Activated naive CD4-positive, alpha-beta T cell treated with anti-CD3 and anti-CD28 coated beads, Interleukin-2, amount 50 U/mL, for 24 hours (primary cell): ENCODE data around the gene SLC44A3.
A peak's percentile ranks its signal among the peaks of the same experiment; 100 is the strongest.

ENCODE experiments used
- H3K27ac Mint-ChIP-seq: one replicate; pipeline ENCODE4 v1.8.0; 2021; ENCODE audit warnings: mild to moderate bottlenecking, mixed read lengths
- H3K27me3 Mint-ChIP-seq: one replicate; pipeline ENCODE4 v1.8.0; 2021; ENCODE audit warnings: mixed read lengths
- H3K36me3 Mint-ChIP-seq: one replicate; pipeline ENCODE4 v1.8.0; 2021; ENCODE audit warnings: mixed read lengths
- H3K4me1 Mint-ChIP-seq: one replicate; pipeline ENCODE4 v1.8.0; 2021; ENCODE audit warnings: mixed read lengths
- H3K4me3 Mint-ChIP-seq: one replicate; pipeline ENCODE4 v1.8.0; 2021; ENCODE audit warnings: mild to moderate bottlenecking, mixed read lengths
- H3K9me3 Mint-ChIP-seq: one replicate; pipeline ENCODE4 v1.8.0; 2021; ENCODE audit warnings: mixed read lengths

Gene SLC44A3, protein sequence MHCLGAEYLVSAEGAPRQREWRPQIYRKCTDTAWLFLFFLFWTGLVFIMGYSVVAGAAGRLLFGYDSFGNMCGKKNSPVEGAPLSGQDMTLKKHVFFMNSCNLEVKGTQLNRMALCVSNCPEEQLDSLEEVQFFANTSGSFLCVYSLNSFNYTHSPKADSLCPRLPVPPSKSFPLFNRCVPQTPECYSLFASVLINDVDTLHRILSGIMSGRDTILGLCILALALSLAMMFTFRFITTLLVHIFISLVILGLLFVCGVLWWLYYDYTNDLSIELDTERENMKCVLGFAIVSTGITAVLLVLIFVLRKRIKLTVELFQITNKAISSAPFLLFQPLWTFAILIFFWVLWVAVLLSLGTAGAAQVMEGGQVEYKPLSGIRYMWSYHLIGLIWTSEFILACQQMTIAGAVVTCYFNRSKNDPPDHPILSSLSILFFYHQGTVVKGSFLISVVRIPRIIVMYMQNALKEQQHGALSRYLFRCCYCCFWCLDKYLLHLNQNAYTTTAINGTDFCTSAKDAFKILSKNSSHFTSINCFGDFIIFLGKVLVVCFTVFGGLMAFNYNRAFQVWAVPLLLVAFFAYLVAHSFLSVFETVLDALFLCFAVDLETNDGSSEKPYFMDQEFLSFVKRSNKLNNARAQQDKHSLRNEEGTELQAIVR

GRCh38 chr1:94819945-94820746 is at the start of gene SLC44A3:
TSS of gene SLC44A3 (plus strand) at chr1:94820357. CDS start at chr1:94820452, 95 bp downstream.
- H3K4me3 Mint-ChIP-seq = peak within 1 kb of the TSS; percentile 61
- no peak within 1 kb of the TSS for H3K27ac Mint-ChIP-seq
- peaks cover 4% of the 10 kb centered on the region for H3K4me1 Mint-ChIP-seq
- H3K36me3 Mint-ChIP-seq = peaks cover 2% of the 10 kb centered on the region
- H3K27me3 Mint-ChIP-seq = peaks cover 23% of the 10 kb centered on the region
- H3K9me3 Mint-ChIP-seq = peaks cover 6% of the 10 kb centered on the region

DNA sequence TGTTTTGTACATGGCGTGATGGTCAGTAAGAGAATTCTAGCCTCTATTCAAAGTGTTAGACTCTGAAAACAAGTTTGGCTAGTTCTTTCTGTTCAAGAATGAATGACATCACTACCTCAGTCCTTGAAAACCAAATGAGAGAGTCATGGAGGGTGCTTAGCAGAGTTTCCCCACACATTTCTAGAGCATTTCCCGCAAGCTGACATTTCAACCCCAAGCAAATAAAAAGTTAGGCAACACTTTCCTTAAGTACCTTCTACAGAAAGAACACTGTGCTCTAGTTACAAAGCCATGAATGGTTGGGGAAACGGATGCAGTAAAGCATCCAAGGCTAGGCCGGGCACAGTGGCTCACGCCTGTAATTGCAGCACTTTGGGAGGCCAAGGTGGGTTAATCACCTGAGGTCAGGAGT is 47.9 kb upstream of the SLC44A3 start:
- Mint-ChIP-seq H3K4me3 (no peak overlapping the region), H3K36me3 (no peaks in the 10 kb centered on the region), H3K27me3 (peaks cover 1% of the 10 kb centered on the region), H3K4me1 (no peaks in the 10 kb centered on the region), H3K9me3 (no peaks in the 10 kb centered on the region), H3K27ac (no peak overlapping the region)

DNA sequence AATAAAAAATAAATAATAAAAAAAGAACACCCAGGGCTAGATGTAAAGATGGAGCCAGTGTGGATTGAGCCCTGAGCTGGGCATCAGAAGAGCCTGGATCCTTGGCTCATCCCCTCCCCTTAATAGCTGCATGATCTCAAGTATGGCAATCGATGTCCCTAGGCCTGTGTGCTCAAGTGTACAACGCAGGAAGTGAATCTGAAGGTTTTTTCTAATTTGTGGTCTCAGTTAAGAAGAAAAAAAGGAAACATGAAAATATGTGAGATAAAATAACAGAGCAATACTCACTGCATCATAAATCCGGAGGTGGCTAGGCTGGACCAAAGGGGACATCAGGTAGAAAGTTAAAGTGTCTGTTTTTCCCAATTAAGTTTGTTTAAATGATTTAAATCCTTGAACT is 47.3 kb upstream of the SLC44A3 start:
- peaks cover 1% of the 10 kb centered on the region for H3K27me3 Mint-ChIP-seq
- H3K36me3 Mint-ChIP-seq = no peaks in the 10 kb centered on the region
- H3K4me1 Mint-ChIP-seq = no peaks in the 10 kb centered on the region
- no peak overlapping the region for H3K4me3 Mint-ChIP-seq
- no peak overlapping the region for H3K27ac Mint-ChIP-seq
- H3K9me3 Mint-ChIP-seq = no peaks in the 10 kb centered on the region

DNA sequence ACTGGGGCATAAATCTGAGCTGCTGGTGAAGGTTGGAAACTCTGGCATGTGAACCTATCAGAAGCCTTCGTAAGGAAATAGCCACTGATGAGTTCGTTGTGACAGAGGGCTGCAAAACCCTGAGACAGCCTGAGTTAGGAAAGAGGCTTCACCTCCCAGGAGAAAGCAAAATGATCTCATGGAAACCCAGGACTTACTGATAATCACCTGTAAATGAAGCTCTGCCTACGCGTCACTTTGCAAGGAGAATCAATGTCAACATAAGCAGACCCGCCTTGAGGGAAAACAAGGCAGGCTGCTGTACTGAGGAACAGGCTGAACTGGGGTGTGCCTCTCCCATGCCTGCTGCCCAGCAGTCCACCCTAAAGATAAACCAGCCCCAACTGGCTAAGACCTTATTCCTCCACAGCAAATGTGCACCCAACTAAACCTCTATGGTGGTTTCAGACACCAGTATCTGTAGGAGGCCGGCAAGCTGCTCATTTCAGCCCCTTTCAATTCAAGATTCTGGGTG is 46.8 kb upstream of the SLC44A3 start:
- Mint-ChIP-seq H3K27ac (no peak overlapping the region), H3K36me3 (no peaks in the 10 kb centered on the region), H3K4me1 (no peaks in the 10 kb centered on the region), H3K9me3 (no peaks in the 10 kb centered on the region), H3K27me3 (peaks cover 1% of the 10 kb centered on the region), H3K4me3 (no peak overlapping the region)

DNA sequence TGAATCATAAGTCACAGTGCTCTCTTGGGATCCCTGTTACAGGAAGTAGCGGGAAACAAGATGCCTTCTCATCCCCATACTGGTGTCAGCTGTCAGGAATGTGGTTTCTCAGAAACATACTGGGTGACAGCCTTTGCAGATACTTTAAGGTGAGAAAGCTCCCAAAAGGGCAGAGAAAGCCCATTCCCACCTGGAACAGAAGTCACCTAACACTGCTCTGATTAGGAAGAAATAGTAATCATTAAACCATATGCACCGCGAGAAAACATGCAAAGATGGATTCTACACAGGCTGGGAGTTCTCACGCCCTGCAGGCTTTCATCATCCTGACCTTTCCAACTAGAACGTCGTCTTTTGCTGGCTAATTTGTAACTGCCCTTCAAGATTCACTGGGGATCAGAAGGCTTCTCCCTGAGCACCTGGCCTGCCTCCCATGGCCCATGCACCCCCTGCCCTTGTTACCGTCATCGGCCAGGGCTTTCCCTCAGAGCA is 46.2 kb upstream of the SLC44A3 start:
- Mint-ChIP-seq H3K36me3 (no peaks in the 10 kb centered on the region), H3K27me3 (peaks cover 1% of the 10 kb centered on the region), H3K9me3 (no peaks in the 10 kb centered on the region), H3K27ac (no peak overlapping the region), H3K4me3 (no peak overlapping the region), H3K4me1 (no peaks in the 10 kb centered on the region)

DNA sequence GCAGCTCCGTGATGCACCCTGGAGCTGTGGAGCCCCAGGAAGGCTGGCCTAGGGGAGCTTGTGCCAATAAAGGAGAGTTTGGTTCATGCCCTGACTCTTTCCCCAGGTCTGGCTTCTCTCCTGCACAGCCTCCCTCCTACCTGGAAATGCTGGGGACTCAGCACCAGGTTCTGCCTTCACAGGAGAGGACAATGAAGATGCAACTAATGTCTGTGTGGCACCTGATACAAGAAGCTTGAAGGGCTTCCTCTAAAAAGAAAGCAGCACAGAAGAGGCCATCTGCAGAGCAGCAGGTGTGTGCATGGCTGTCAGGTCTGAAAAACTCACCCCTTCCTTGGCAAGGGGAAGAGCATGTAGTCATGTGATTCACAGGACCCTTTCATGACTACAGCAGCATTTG is 43.7 kb upstream of the SLC44A3 start:
- Mint-ChIP-seq H3K36me3 (no peaks in the 10 kb centered on the region), H3K4me3 (no peak overlapping the region), H3K9me3 (no peaks in the 10 kb centered on the region), H3K27ac (no peak overlapping the region), H3K4me1 (no peaks in the 10 kb centered on the region), H3K27me3 (peaks cover 11% of the 10 kb centered on the region)

DNA sequence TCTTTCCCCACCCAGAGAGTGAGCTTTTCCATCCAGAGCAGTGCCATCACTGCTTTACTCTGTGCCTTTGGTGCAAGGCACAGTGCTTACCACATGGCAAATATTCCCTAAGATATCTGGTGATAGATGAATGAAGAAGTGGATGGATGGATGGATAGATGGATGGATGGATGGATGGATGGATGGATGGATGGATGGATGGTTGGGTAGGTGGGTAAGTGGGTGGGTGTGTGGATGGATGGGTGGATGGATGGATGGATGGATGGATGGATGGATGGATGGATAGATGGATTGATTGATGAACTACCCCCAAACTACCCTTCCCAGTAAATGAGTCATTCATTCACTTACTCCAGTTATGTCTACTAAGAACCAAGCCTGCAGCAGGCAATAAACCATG is 42.9 kb upstream of the SLC44A3 start:
- H3K27ac Mint-ChIP-seq = no peak overlapping the region
- H3K27me3 Mint-ChIP-seq = peaks cover 11% of the 10 kb centered on the region
- no peaks in the 10 kb centered on the region for H3K4me1 Mint-ChIP-seq
- H3K9me3 Mint-ChIP-seq = no peaks in the 10 kb centered on the region
- no peak overlapping the region for H3K4me3 Mint-ChIP-seq
- H3K36me3 Mint-ChIP-seq = no peaks in the 10 kb centered on the region

GRCh38 chr1:94778808-94779207 is 41.3 kb upstream of the SLC44A3 start:
- Mint-ChIP-seq H3K4me3 (no peak overlapping the region), H3K4me1 (no peaks in the 10 kb centered on the region), H3K27me3 (peaks cover 16% of the 10 kb centered on the region), H3K36me3 (no peaks in the 10 kb centered on the region), H3K9me3 (no peaks in the 10 kb centered on the region), H3K27ac (no peak overlapping the region)

GRCh38 chr1:94783342-94784189 is 36.6 kb upstream of the SLC44A3 start:
- H3K27me3 Mint-ChIP-seq = peaks cover 24% of the 10 kb centered on the region

GRCh38 chr1:94784190-94784515 is 36.0 kb upstream of the SLC44A3 start:
- Mint-ChIP-seq H3K36me3 (no peaks in the 10 kb centered on the region), H3K9me3 (no peaks in the 10 kb centered on the region), H3K27ac (no peak overlapping the region), H3K27me3 (peaks cover 23% of the 10 kb centered on the region), H3K4me1 (no peaks in the 10 kb centered on the region), H3K4me3 (no peak overlapping the region)

More at GRCh38 chr1:94783342-94784189, 36.6 kb upstream of the SLC44A3 start:
- Mint-ChIP-seq H3K36me3 (no peaks in the 10 kb centered on the region), H3K4me1 (no peaks in the 10 kb centered on the region), H3K27ac (no peak overlapping the region), H3K4me3 (no peak overlapping the region), H3K9me3 (no peaks in the 10 kb centered on the region)

DNA sequence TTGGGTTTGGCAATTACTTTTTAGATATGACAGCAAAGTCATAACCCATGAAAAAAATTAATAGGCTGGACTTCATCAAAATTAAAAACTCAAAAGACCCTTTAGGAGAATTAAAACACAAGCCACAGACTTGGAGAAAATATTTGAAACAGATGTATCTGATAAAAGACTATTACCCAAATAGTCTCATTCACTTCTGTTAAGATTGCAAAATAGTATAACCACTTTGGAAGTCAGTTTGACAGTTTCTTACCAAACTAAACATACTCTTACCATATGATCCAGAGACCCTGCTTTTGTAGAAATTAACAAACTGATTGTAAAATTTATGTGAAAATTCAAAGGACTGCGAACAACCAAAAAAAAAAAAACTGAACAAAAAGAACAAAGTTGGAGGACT is 32.5 kb upstream of the SLC44A3 start:
- H3K27ac Mint-ChIP-seq = no peak overlapping the region
- H3K4me1 Mint-ChIP-seq = no peaks in the 10 kb centered on the region
- no peaks in the 10 kb centered on the region for H3K36me3 Mint-ChIP-seq
- H3K4me3 Mint-ChIP-seq = no peak overlapping the region
- H3K9me3 Mint-ChIP-seq = no peaks in the 10 kb centered on the region
- peaks cover 15% of the 10 kb centered on the region for H3K27me3 Mint-ChIP-seq

DNA sequence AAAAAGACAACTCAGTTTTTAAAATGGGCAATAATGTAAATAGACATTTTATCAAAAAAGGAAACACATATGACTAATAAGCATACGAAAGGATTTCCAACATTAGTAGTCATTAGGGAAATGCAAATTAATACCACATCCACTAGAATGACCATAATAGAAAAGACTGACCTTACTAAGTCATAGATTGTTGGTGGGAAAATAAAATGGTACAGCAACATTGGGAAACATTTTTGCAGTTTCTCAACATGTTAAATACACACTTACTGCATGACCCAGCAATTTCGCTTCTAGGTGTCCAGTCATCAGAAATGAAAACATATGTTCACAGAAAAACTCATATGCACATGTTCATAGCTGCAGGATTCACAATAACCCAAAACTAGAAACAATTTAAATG is 29.9 kb upstream of the SLC44A3 start:
- H3K36me3 Mint-ChIP-seq = no peaks in the 10 kb centered on the region
- peaks cover 7% of the 10 kb centered on the region for H3K27me3 Mint-ChIP-seq
- H3K27ac Mint-ChIP-seq = no peak overlapping the region
- H3K4me1 Mint-ChIP-seq = no peaks in the 10 kb centered on the region
- no peak overlapping the region for H3K4me3 Mint-ChIP-seq
- H3K9me3 Mint-ChIP-seq = no peaks in the 10 kb centered on the region

- Mint-ChIP-seq H3K27me3 (peaks cover 7% of the 10 kb centered on the region), H3K27ac (no peak overlapping the region), H3K4me3 (no peak overlapping the region), H3K4me1 (peaks cover 2% of the 10 kb centered on the region), H3K36me3 (no peaks in the 10 kb centered on the region), H3K9me3 (no peaks in the 10 kb centered on the region)
Measured at GRCh38 chr1:94790670-94791069, 29.5 kb upstream of the SLC44A3 start.

DNA sequence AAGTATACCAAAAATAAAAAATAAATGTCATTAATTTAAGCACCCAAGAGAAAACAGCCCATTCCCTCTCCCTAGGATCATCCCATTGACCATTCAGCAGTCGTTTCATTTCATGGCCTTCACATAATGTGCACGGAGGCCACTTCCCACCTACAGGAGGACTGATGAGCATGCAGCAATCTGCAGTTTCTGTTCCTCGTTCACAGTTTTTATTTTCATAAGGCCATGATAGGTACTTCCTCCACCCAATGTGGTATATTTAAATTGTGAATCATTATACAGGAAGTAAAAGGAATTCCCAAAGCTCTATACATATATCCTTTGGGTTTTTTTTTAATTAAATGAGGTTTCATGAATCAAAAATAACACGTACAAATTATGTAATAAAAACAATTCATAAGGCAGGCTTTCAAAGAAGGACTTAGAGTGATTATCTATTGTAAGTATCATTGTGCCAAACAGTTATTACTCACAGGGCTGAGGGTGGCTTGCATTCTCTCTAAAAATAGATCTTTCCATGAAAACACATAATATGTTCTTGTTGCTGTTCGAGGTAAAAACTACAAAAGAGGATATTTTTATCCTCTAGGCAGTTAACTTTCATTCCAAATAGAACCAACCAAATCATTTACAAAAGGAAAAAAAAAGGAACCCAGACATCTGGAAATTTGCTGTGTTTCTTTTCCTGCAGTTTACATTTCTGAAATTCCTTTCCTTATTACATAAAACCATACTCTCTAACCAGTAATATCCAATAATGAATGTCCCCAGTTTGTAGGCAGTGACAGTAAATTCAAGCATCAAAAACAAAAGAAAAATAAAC is 27.5 kb upstream of the SLC44A3 start:
- no peaks in the 10 kb centered on the region for H3K36me3 Mint-ChIP-seq
- H3K27ac Mint-ChIP-seq = no peak overlapping the region
- peaks cover 4% of the 10 kb centered on the region for H3K4me1 Mint-ChIP-seq
- no peaks in the 10 kb centered on the region for H3K9me3 Mint-ChIP-seq
- H3K27me3 Mint-ChIP-seq = peaks cover 2% of the 10 kb centered on the region
- no peak overlapping the region for H3K4me3 Mint-ChIP-seq
